Colonic mucosa (tissue), 4 donors: ENCODE measurements around the gene RREB1. TPM values are rescaled to one million over a fixed set of nuclear protein-coding genes. Genes with fewer than 3 reads are reported as not detected.

Experiments used
- DNase-seq: peaks from one replicate; pipeline ENCODE4 v3.0.0-alpha.2; 2020
- H3K27ac ChIP-seq: fragments of 200-600 bp; one replicate; pipeline ENCODE4 v1.8.0; 2021
- H3K27me3 ChIP-seq: fragments of 200-600 bp; one replicate; pipeline ENCODE4 v1.8.0; 2021
- H3K36me3 ChIP-seq: fragments of 200-600 bp; one replicate; pipeline ENCODE4 v1.8.0; 2021
- H3K4me1 ChIP-seq: fragments of 200-600 bp; one replicate; pipeline ENCODE4 v1.8.0; 2021; ENCODE audit warnings: mild to moderate bottlenecking
- H3K4me3 ChIP-seq: fragments of 200-600 bp; one replicate; pipeline ENCODE4 v1.8.0; 2021
- H3K9ac ChIP-seq, 2 donors: one replicate each; pipeline ENCODE4 v1.7.0; 2013; ENCODE audit warnings: control low read depth in 2 of 2, low read depth in 2 of 2, low read length in 2 of 2
- H3K9me3 ChIP-seq: fragments of 200-600 bp; one replicate; pipeline ENCODE4 v1.8.0; 2021
- intact Hi-C: fragments of 100-400 bp; cut with DNase I; formaldehyde crosslinking; loops from one replicate; pipeline ENCODE4 v1.14.1; 2022
- total RNA-seq, 2 donors: library from RNA; stranded (reverse); fragmentation: NEBNext Ultra II Directional in 1 of 2; extraction: Animal tissue kit (Norgen Biotek cat#: 25700) in 1 of 2; gene quantifications; one replicate each; pipeline ENCODE4 v1.2.1, GENCODE V29; 2021
- TF ChIP-seq, protein P1 (sequence below): fragments of 200-600 bp; IDR thresholded peaks from one replicate; pipeline ENCODE4 v1.8.0; 2022; ENCODE audit warnings: antibody characterized with exemption, mild to moderate bottlenecking
- donor health status: healthy.
- donor health status: DM: no; HTN: no; CAD: no.
- donor health status: DM: no; HTN: no; CAD: no.

RREB1 gene
- total RNA-seq, 2 donors from 2014 or later: 79.0 to 81.3 TPM

DNA sequence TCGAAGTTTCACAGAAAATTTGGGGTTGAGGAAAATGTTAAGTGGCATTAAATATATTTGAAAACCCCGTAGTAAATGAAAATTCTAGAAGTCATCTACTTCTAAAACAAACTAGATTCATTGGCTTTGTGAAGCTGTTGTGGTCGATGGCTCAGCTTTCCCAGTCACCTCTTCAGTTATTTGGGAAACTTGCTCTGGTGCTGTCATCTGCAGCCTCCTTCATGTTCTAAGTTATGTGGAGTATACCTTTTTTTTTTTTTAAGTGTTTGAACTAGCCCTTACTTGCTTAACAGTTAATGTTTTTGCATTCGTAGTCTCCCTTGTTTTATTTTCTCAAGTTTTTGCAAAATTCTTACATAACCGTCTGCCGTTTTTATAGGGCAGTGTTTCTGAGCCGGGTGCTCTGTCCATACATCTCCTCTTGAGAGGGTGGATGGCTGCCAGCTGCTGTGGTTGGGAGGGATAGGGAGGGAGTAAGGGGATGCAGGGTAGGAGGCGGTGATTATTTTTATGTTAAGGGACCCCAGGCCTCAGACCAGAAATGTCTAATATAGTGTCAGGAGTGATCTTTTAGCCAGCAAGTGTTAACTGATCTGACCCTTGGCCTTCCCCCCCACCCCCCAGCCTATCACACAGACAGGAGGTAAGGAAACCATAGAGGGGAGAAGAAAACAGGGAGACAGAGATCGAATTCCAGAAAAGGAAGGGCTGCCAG lies 7.1 kb downstream of the RREB1 start:
- TF ChIP-seq, protein P1, sequence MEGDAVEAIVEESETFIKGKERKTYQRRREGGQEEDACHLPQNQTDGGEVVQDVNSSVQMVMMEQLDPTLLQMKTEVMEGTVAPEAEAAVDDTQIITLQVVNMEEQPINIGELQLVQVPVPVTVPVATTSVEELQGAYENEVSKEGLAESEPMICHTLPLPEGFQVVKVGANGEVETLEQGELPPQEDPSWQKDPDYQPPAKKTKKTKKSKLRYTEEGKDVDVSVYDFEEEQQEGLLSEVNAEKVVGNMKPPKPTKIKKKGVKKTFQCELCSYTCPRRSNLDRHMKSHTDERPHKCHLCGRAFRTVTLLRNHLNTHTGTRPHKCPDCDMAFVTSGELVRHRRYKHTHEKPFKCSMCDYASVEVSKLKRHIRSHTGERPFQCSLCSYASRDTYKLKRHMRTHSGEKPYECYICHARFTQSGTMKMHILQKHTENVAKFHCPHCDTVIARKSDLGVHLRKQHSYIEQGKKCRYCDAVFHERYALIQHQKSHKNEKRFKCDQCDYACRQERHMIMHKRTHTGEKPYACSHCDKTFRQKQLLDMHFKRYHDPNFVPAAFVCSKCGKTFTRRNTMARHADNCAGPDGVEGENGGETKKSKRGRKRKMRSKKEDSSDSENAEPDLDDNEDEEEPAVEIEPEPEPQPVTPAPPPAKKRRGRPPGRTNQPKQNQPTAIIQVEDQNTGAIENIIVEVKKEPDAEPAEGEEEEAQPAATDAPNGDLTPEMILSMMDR: no peak
- H3K4me3 ChIP-seq: no peak overlapping the region
- peak overlapping the region; percentile 65 to 66 for H3K9ac ChIP-seq
- peak overlapping the region; percentile 80 for H3K27ac ChIP-seq
- H3K9me3 ChIP-seq: no peaks in the 10 kb centered on the region
- peak; percentile 60 for DNase-seq
- H3K4me1 ChIP-seq: peaks cover 26% of the 10 kb centered on the region
- H3K27me3 ChIP-seq: no peaks in the 10 kb centered on the region
- intact Hi-C loops: no loop called here
- H3K36me3 ChIP-seq: no peaks in the 10 kb centered on the region

DNA sequence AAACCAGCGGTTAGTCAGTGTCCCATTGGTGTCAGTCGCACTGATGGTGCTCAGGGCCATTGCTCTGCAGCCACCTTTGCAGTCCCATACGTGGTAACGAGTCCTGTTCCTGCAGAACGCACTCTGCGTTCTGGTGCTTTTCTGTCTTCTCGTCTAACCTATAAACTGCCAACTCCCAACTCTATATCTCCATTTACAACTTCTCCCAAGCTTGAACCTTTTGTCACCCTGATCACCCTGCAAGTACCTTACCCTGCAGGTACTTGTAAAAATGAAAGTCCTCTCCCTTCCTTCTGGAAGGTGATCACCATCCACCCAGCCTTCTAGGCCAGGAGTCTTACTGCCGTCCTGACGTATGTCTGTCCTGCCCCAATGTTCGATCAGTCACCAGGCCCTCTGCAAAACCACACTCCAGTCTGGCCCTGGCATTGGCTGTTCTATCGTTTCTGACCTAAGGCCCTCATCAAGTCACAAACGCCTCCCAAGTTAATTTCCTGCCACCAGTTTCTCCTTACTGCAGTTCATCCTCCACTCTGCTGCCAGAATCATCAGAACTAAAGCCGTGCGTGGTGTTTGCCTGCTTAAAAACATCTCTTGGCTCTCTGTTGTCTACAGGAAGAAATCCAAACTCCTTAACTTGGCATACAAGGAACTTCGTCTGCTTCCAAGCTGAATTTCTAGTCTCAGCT lies 7.9 kb downstream of the RREB1 start:
- no peak overlapping the region for H3K4me3 ChIP-seq
- peak; percentile 64 for DNase-seq
- TF ChIP-seq, protein P1: no peak
- no peaks in the 10 kb centered on the region for H3K9me3 ChIP-seq
- peak overlapping the region; percentile 65 to 66 for H3K9ac ChIP-seq
- peak overlapping the region; percentile 80 for H3K27ac ChIP-seq
- no peaks in the 10 kb centered on the region for H3K27me3 ChIP-seq
- no peaks in the 10 kb centered on the region for H3K36me3 ChIP-seq
- intact Hi-C loops: no loop called here
- H3K4me1 ChIP-seq: peaks cover 23% of the 10 kb centered on the region

DNA sequence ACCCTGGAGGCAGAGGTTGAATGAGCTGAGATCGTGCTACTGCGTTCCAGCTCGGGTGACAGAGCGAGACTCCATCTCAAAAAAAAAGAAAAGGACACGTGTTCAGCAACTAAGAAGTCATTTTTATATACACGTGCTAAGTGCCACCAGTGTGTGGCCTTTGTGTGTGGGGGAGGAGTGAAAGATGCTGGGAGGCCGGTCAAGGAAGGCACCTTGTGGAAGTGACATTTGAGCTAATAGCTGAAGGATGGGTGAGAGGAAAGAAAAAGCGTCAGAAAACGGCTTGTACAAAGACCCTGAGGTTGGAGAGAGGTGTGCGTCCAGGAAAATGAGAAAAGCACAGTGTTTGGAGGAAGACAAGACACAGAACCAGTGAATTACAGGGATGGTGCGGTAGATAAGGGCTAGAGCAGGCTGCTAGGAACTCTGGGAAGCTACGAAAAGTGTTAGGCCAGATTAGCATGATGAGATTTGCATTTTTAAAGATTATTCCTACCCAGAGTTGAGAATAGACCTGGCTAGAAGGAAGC lies 11.6 kb downstream of the RREB1 start:
- Histone ChIP-seq H3K9me3 (no peaks in the 10 kb centered on the region), H3K27ac (no peak overlapping the region), H3K36me3 (no peaks in the 10 kb centered on the region), H3K4me1 (peaks cover 12% of the 10 kb centered on the region), H3K27me3 (no peaks in the 10 kb centered on the region), H3K4me3 (no peak overlapping the region), H3K9ac (peak overlapping the region in 1 of 2 donors; percentile 52)
- intact Hi-C loops: no loop called here
- TF ChIP-seq, protein P1: no peak
- DNase-seq: no peak

DNA sequence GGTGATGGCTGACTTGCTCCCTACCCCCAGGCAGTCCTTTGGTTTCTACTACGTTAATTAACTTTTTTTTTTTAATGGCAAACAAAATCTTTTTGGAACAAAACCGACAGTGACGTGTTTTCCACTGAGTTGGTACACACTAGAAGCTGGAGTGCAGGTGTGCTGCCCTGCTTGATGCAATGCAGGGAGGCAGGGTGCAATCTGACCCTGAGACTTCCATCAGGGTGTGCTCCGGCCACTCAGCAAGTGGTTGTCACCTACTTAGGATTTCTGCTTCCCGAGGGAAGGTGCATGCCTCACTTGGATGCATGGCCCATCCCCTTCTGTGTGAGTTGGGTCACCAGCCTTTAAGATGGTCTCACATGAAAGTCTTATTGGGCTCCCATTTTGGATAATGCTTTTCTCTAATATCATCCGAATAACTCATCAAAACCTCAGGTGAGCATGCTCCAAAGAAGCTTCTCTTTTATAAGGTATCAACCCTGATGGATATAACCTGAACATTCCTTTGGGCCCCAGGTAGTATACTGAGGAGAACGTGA lies 14.0 kb downstream of the RREB1 start:
- Histone ChIP-seq H3K27me3 (no peaks in the 10 kb centered on the region), H3K9ac (no peak overlapping the region), H3K9me3 (no peaks in the 10 kb centered on the region), H3K4me3 (no peak overlapping the region), H3K4me1 (peaks cover 4% of the 10 kb centered on the region), H3K36me3 (no peaks in the 10 kb centered on the region), H3K27ac (no peak overlapping the region)
- intact Hi-C loops: no loop called here
- DNase-seq: no peak
- TF ChIP-seq, protein P1: no peak

DNA sequence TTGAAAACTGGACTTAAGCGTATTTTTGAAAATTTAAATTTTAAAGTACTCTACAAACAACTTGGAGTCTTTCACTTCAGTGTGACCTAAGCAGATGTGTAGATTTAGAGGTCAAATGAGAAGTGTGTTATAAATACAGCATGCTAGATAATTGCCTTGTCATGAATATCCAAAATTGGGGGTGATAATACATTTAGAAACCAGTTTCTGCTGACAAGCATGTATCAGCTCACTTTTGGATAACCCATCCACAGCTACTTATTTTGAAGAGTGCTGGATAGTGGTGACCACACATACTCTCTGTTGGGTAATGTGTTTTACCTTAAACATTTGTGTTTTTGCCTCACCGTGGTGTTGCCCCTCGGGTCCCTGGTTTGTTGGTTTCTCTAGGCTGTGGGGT lies 14.9 kb downstream of the RREB1 start:
- DNase-seq: no peak
- Histone ChIP-seq H3K4me3 (no peak overlapping the region), H3K27me3 (no peaks in the 10 kb centered on the region), H3K9me3 (no peaks in the 10 kb centered on the region), H3K27ac (no peak overlapping the region), H3K9ac (no peak overlapping the region), H3K36me3 (no peaks in the 10 kb centered on the region), H3K4me1 (peaks cover 4% of the 10 kb centered on the region)
- TF ChIP-seq, protein P1: no peak
- intact Hi-C loops: no loop called here
